ENCODE data around the gene NLGN4Y.
A peak's percentile ranks its signal among the peaks of the same experiment; 100 is the strongest.

The NLGN4Y gene

GRCh38 chrY:14524272-14525231, at the start of gene NLGN4Y:
Gene NLGN4Y (plus strand): TSS chrY:14524529. CDS start chrY:14622120, 97,591 bp downstream.
- peak; percentile 21 for DNase-seq (ENCODE audit: low read depth, low spot score)

GRCh38 chrY:14485935-14486334, 38.4 kb upstream of the NLGN4Y start:
- no peak for DNase-seq (ENCODE audit: low read depth, low spot score)

DNA sequence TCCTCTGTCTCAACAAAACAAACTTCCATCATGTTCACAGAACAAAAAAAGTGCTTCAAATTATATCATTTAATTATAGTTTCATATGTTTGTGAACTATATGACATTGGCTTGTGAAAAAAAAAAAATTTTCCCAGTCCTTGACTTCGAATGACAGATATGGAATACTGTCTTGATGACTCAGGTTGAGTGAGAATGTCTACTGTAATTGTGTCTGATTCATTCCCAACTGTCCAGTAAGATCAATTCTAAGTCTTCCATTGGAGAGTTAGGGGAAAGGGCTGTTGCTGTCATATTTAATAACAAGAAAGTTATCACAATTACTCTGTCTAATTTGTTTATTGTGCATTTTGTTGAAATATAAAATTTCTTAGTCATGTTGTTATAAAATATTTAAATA, 34.1 kb upstream of the NLGN4Y start:
- DNase-seq (ENCODE audit: low read depth, low spot score): no peak

DNA sequence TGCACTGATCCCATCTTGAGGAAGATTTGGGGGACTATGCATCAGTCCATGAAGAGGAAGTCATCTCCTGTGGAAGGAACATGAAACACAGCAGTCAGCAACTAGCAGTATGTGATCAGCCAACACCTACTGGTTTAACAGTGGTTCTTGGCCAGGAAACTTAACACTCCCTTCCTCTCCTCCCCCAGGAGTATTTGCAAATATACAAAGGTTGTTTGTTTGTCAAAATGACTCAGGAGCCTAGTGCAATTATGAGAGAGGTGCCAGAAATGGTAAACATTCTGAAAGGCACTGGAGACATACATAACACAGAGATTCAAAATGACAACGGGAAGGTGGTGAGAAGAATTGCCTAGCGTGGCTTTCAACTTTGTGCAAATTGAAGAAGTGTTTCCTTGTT, 26.3 kb upstream of the NLGN4Y start:
- no peak for DNase-seq (ENCODE audit: low read depth, low spot score)

- no peak for DNase-seq (ENCODE audit: low read depth, low spot score)
These were observed 19.7 kb upstream of the NLGN4Y start for GRCh38 chrY:14504592-14504991.

- DNase-seq (ENCODE audit: low read depth, low spot score): no peak
These were observed 1.9 kb upstream of the NLGN4Y start for GRCh38 chrY:14522379-14522950.

DNA sequence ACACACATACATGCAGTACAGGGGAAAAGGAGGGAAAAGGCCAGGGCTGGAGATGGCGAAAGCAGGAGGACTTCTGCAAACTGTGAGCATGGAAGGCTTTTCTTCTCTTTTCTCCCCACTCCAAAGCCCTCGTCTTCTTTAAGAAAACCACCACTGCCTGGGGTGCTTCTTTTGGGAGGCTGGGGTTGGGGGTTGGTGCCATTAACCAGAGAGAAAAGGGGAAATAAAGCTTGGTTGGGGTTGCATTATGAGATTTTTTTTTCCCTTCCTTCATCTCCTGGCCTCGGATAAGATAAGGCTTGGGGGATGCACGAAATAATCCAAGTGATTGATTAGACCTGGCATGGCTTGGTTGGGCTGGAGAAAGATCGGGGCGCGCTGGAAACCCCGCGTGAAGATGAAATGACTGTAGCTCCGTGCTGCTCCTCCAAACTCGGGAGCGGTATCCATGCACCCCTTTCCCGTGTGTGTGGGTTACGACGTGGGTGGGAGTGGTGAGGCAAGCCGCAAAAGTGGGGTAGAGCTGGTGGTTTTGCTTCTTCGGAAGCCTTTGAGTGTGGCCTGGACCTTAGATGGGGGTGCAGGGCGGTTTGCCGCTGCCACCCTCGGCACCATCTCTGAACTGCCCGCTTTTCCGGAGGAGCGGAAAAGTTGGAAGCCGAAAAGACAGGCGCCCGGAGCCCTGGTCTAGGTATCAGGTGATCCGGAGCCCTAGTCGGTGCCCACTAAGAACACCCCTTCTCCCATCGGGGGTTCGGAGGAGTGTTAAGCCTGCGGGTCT, 648 bp upstream of the NLGN4Y start:
- no peak for DNase-seq (ENCODE audit: low read depth, low spot score)

GRCh38 chrY:14525315-14525714, 986 bp downstream of the NLGN4Y start:
- DNase-seq (ENCODE audit: low read depth, low spot score): no peak

- DNase-seq (ENCODE audit: low read depth, low spot score): no peak
These were observed 4.0 kb downstream of the NLGN4Y start for GRCh38 chrY:14528361-14528760.

DNA sequence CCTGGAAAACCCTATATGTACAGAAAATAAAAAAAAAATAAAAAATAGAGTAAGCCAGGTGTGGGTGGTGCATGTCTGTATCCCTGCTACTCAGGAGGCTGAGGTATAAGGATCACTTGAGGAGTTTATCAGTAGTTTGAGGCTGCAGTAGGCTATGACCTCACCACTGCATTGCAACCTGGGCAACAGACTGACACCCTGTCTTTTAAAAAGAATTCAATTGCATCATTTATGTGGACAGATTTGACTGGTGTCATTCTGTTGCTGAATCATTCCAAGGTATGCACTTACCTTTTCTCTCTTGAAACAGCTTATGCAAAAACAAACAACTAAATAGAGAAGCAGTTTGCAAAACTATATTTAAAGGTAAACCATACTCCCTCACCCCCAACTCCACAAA, 12.4 kb downstream of the NLGN4Y start:
- no peak for DNase-seq (ENCODE audit: low read depth, low spot score)

- DNase-seq (ENCODE audit: low read depth, low spot score): no peak
These were observed 19.2 kb downstream of the NLGN4Y start for GRCh38 chrY:14543506-14543905.

DNA sequence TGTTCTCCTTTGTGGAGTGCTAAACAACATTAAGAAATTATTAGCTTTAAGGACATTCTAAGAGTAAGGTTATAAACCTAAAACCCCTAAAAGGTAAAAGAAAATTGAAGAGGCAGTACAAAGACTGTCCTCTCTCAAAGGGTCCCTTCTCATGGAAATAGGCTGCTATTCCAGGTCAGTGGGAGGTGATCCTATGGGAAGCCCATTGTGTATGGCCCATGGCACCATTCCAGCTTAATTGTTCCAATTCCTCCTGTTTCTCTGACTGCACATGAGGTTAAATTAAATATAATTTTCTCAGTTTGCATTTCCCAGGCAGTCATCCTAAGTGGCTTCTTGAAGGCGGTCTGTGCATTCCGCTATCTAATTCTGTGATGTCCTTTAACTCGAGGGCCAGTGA, 57.0 kb downstream of the NLGN4Y start:
- no peak for DNase-seq (ENCODE audit: low read depth, low spot score)

DNA sequence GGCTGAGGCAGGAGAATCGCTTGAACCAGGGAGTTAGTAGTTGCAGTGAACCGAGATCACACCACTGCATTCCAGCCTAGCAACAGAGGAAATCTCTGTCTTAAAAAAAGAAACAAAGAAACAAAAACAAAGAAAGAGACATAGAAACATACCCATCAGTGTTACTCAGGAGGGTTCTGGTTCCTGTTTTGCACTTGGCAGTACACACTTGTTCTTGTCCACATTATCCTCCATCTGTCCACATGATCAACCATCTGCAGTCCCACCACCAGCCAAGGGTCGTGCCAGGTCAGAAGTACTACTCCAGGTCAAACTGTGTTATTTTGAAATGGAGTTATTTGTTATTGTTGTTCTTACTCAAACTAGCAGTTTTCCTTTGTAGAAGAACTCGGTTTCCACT, 62.4 kb downstream of the NLGN4Y start:
- peak; percentile 42 for DNase-seq (ENCODE audit: low read depth, low spot score)

- no peak for DNase-seq (ENCODE audit: low read depth, low spot score)
These were observed 77.0 kb downstream of the NLGN4Y start for GRCh38 chrY:14601372-14601771.

- no peak for DNase-seq (ENCODE audit: low read depth, low spot score)
These were observed 93.3 kb downstream of the NLGN4Y start for GRCh38 chrY:14617625-14618024.

DNA sequence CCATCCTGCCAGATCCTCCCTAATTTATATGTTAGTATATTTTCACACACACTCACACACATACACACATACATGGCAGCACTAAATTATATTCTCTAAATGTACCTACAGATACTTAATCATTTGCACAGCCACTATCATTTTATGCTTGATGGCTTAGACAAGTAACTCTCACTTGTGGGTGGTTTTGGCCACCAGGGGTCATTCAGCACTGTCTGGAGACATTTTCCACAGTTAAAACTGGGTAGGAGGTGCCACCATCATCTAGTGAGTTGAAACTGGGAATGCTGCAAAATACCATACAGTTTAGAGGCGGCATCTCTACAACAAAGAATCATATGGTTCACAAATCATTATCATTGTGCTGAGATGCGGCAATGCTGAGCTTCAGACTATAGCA, 94.2 kb downstream of the NLGN4Y start:
- no peak for DNase-seq (ENCODE audit: low read depth, low spot score)

DNA sequence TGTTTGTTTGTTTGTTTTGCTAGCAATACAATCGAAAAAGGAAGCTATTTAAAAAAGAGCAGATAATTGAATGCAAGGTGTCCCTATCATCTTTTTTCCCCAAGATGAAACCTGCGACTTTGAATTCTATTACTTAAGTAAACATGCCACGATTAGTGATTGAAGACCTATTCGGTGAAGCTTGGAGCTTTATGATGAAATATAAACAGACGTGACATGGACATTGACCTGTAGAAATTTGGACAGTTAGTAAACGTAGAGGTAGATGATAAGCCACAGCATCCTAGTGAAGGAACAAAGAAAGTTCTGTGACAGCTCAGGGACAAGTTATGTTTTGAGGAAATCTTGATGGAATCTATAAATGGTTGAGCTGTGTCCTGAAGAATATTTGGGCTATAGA, 103.9 kb downstream of the NLGN4Y start:
- DNase-seq (ENCODE audit: low read depth, low spot score): no peak

- DNase-seq (ENCODE audit: low read depth, low spot score): no peak
These were observed 107.3 kb downstream of the NLGN4Y start for GRCh38 chrY:14631676-14632075.

GRCh38 chrY:14633718-14634117, 109.4 kb downstream of the NLGN4Y start:
- no peak for DNase-seq (ENCODE audit: low read depth, low spot score)

DNA sequence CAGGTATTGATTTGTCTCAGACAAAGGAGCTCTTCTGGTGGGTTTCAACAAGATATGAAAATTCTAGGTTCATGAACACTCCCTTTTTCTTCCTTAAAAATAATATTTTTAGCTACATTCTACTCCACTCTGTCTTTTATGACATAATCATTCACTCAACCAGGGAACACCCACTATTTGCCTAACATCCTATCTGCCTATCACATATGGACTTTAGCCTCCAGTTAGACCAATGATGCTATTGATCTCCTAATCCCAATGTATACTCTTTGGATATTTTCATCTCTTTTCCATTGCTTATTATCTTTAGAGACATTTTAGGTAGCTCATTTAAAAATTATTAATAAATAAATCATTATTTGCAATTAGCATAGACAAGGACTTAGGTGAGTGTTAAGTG, 110.6 kb downstream of the NLGN4Y start:
- DNase-seq (ENCODE audit: low read depth, low spot score): no peak

DNA sequence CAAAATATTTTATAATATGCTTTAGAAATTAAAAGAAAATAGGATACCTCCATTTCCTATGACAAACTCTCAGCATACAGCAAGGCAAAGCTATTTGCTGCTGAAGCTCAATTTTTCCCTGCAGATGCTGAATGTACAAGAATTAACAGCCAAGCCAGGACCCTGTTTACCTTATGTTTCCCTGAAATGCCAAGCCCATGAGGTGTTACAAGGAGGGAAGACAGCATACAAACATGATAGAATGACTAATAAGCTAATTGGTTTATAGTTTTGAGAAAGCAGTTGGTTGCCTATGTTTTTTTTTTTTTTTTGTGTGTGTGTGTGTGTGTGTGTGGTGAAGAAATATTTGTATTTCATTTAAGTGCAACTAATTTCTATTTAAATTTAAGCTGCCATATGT, 113.2 kb downstream of the NLGN4Y start:
- DNase-seq (ENCODE audit: low read depth, low spot score): no peak

DNA sequence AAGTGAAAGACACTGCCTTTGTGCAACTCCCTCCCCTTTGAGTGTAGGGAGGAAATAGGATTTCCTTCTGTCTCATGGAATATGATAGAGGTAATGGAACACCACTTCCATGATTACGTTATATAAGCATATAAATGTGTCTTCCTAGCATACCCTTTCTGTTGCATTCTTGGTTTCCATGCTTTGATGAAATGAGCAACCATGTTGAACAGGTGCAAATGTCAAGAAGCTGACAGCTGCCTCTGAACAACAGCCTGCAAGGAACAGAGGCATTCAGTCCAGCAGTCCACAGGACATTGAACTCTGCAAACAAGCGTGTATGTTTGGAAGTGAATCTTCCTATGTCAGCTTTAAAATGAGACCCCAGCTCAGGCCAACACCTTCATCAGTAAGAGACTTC, 117.5 kb downstream of the NLGN4Y start:
- no peak for DNase-seq (ENCODE audit: low read depth, low spot score)
